OCI-LY7 (cell line): ENCODE data around the gene MRC1. TPM values are rescaled to one million over a fixed set of nuclear protein-coding genes. Genes with fewer than 3 reads are reported as not detected.

ENCODE experiments used
- BruUV-seq: library from RNA; stranded (reverse); fragments of 400-500 nt; replicated peaks from 2 replicates; lab custom pipeline; 2021; lab: Mats Ljungman, UMichigan
- CTCF ChIA-PET: fragments of 300-600 bp; sonication (Branson Sonifier 250); formaldehyde crosslinking; loops from one replicate; lab custom pipeline; 2022; ENCODE audit warnings: antibody characterized with exemption; ENCODE audit not compliant: unreplicated experiment; lab: Charles Lee
- POLR2A ChIA-PET: fragments of 300-600 bp; sonication (Branson Sonifier 250); formaldehyde crosslinking; loops from one replicate; lab custom pipeline; 2022; ENCODE audit warnings: antibody characterized with exemption; lab: Charles Lee
- DNase-seq: peaks from one replicate; pipeline ENCODE4 v3.0.0-alpha.2; 2015; ENCODE audit warnings: low spot score
- H2AFZ ChIP-seq: fragments of 200-600 bp; sonication (generic), shearing (Covaris generic); 2 replicates; pipeline ENCODE4 v1.6.1; 2014; ENCODE audit warnings: mild to moderate bottlenecking, antibody characterized with exemption, low read length, moderate library complexity
- H3K27ac ChIP-seq: fragments of 200-600 bp; sonication (generic); 2 replicates; pipeline ENCODE4 v1.5.1; 2014; ENCODE audit warnings: mixed run types, low read depth, mild to moderate bottlenecking, moderate library complexity, low read length, inconsistent platforms; ENCODE audit not compliant: poor library complexity, severe bottlenecking
- H3K36me3 ChIP-seq: fragments of 200-600 bp; sonication (generic); 2 replicates; pipeline ENCODE4 v1.6.1; 2014; ENCODE audit warnings: mild to moderate bottlenecking, antibody characterized with exemption, low read length, moderate library complexity, mixed read lengths; ENCODE audit not compliant: insufficient read depth
- H3K4me1 ChIP-seq: fragments of 200-600 bp; sonication (generic); 2 replicates; pipeline ENCODE4 v1.5.1; 2014; ENCODE audit warnings: mild to moderate bottlenecking, low read length; ENCODE audit not compliant: insufficient read depth, poor library complexity, severe bottlenecking
- H3K4me2 ChIP-seq: fragments of 200-600 bp; sonication (generic); 2 replicates; pipeline ENCODE4 v1.6.1; 2014; ENCODE audit warnings: mild to moderate bottlenecking, low read length
- H3K4me3 ChIP-seq: fragments of 200-600 bp; sonication (generic); 2 replicates; pipeline ENCODE4 v1.5.1; 2014; ENCODE audit warnings: mild to moderate bottlenecking, low read depth, low read length; ENCODE audit not compliant: poor library complexity, severe bottlenecking
- H3K79me2 ChIP-seq: fragments of 200-600 bp; sonication (generic); 2 replicates; pipeline ENCODE4 v1.6.1; 2016; ENCODE audit warnings: low read depth, mild to moderate bottlenecking, low read length, moderate library complexity, mixed read lengths; ENCODE audit not compliant: insufficient read depth
- H3K9me2 ChIP-seq: fragments of 200-600 bp; sonication (generic); 2 replicates; pipeline ENCODE4 v1.6.1; 2016; ENCODE audit warnings: mild to moderate bottlenecking, low read length, mixed read lengths; ENCODE audit not compliant: insufficient read depth
- H3K9me3 ChIP-seq: fragments of 200-600 bp; sonication (generic); 2 replicates; pipeline ENCODE4 v1.6.1; 2014; ENCODE audit warnings: mild to moderate bottlenecking, mixed run types, low read length, mixed read lengths
- H4K20me1 ChIP-seq: fragments of 200-600 bp; sonication (generic); 2 replicates; pipeline ENCODE4 v1.6.1; 2014; ENCODE audit warnings: mild to moderate bottlenecking, antibody characterized with exemption, low read length, moderate library complexity, mixed read lengths; ENCODE audit not compliant: insufficient read depth
- EZH2phosphoT487 ChIP-seq: fragments of 200-600 bp; sonication (generic); IDR thresholded peaks from 2 replicates; pipeline ENCODE4 v1.6.1; 2018; ENCODE audit warnings: low read depth, borderline replicate concordance, mild to moderate bottlenecking, mixed run types, antibody characterized with exemption, low read length, moderate library complexity, mixed read lengths
- intact Hi-C: fragments of 100-400 bp; cut with micrococcal nuclease; formaldehyde crosslinking; loops from one replicate; pipeline ENCODE4 v1.10.0; 2022; ENCODE audit not compliant: unreplicated experiment
- total RNA-seq, 2 experiments: library from RNA; depleted of rRNA in 1 of 2; stranded (reverse); fragments of >200 nt in 1 of 2; shearing (Covaris generic) in 1 of 2; gene quantifications; 2 replicates each; pipeline ENCODE4 v1.2.3, GENCODE V29; 2014 to 2022
- TF ChIP-seq, protein P1 (sequence below): fragments of 200-600 bp; sonication (generic); conservative IDR thresholded peaks from 2 replicates; pipeline ENCODE4 v1.5.1; 2014; ENCODE audit warnings: mild to moderate bottlenecking, antibody characterized with exemption, low read length, moderate library complexity, mixed read lengths

MRC1 gene
- total RNA-seq, 2 experiments from 2014 or later: not detected

DNA sequence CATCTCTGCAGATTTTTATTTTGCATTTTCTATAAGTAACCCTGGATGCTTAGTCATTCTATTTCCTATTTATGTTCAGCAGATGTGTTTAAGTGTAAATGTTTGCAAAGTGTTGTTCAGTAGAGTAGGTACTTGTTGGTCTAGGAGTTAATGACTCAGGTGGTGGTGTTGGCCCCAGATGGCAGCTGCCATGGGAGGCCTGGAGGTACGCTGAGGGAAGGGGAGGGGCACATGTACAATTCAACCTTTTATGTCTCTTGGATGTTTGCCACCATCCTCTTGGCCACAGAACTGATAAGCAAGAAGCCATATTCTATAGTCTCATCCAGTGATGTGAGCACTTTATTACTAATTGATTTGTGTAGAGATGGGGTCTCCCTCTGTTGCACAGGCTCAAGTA, 74.5 kb downstream of the MRC1 start:
- H3K9me2 ChIP-seq: no peaks in the 10 kb centered on the region
- POLR2A ChIA-PET: no interaction called here
- no peaks in the 10 kb centered on the region for H3K9me3 ChIP-seq
- no peak overlapping the region for H3K4me2 ChIP-seq
- no peak overlapping the region for H2AFZ ChIP-seq
- no peak overlapping the region for H3K27ac ChIP-seq
- H3K4me1 ChIP-seq: no peaks in the 10 kb centered on the region
- no peaks in the 10 kb centered on the region for H3K36me3 ChIP-seq
- H3K4me3 ChIP-seq: no peak overlapping the region
- BruUV-seq: no TSS peak
- CTCF ChIA-PET: no interaction called here
- intact Hi-C loops: no loop called here
- TF ChIP-seq, protein P1, sequence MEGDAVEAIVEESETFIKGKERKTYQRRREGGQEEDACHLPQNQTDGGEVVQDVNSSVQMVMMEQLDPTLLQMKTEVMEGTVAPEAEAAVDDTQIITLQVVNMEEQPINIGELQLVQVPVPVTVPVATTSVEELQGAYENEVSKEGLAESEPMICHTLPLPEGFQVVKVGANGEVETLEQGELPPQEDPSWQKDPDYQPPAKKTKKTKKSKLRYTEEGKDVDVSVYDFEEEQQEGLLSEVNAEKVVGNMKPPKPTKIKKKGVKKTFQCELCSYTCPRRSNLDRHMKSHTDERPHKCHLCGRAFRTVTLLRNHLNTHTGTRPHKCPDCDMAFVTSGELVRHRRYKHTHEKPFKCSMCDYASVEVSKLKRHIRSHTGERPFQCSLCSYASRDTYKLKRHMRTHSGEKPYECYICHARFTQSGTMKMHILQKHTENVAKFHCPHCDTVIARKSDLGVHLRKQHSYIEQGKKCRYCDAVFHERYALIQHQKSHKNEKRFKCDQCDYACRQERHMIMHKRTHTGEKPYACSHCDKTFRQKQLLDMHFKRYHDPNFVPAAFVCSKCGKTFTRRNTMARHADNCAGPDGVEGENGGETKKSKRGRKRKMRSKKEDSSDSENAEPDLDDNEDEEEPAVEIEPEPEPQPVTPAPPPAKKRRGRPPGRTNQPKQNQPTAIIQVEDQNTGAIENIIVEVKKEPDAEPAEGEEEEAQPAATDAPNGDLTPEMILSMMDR: no peak
- no peak for TF ChIP-seq EZH2phosphoT487
- no peaks in the 10 kb centered on the region for H4K20me1 ChIP-seq
- no peaks in the 10 kb centered on the region for H3K79me2 ChIP-seq
- DNase-seq: no peak

- no peak overlapping the region for H3K4me2 ChIP-seq
- ChIA-PET POLR2A (interaction anchor here (0.7 kb wide), 1 partner anchor 772 kb away, joined by 3 read pairs; no protein-coding TSS in a partner anchor), CTCF (no interaction called here)
- no peak overlapping the region for H3K27ac ChIP-seq
- intact Hi-C loops: no loop called here
- H4K20me1 ChIP-seq: no peaks in the 10 kb centered on the region
- H2AFZ ChIP-seq: no peak overlapping the region
- TF ChIP-seq, protein P1: no peak
- TF ChIP-seq EZH2phosphoT487: no peak
- H3K79me2 ChIP-seq: no peaks in the 10 kb centered on the region
- no TSS peak for BruUV-seq
- H3K4me1 ChIP-seq: no peaks in the 10 kb centered on the region
- H3K36me3 ChIP-seq: no peaks in the 10 kb centered on the region
- no peaks in the 10 kb centered on the region for H3K9me3 ChIP-seq
- no peaks in the 10 kb centered on the region for H3K9me2 ChIP-seq
- H3K4me3 ChIP-seq: no peak overlapping the region
- DNase-seq: no peak
Observed at GRCh38 chr10:17888189-17888588, 79.0 kb downstream of the MRC1 start.

GRCh38 chr10:17891435-17891834, 82.3 kb downstream of the MRC1 start:
- Histone ChIP-seq H3K4me2 (no peak overlapping the region), H3K9me3 (no peaks in the 10 kb centered on the region), H3K9me2 (no peaks in the 10 kb centered on the region), H2AFZ (no peak overlapping the region), H3K36me3 (no peaks in the 10 kb centered on the region), H3K4me1 (no peaks in the 10 kb centered on the region), H4K20me1 (no peaks in the 10 kb centered on the region), H3K79me2 (no peaks in the 10 kb centered on the region), H3K4me3 (no peak overlapping the region), H3K27ac (no peak overlapping the region)
- ChIA-PET CTCF (no interaction called here), POLR2A (no interaction called here)
- TF ChIP-seq, protein P1: no peak
- TF ChIP-seq EZH2phosphoT487: no peak
- intact Hi-C loops: no loop called here
- no peak for DNase-seq
- no TSS peak for BruUV-seq
